NB4 (cell line): ENCODE results near the gene NFATC1.

ENCODE experiments used
- MYC ChIP-seq: IDR thresholded peaks from 2 replicates; pipeline ENCODE4 v1.6.1; 2011; ENCODE audit warnings: low read depth, low read length
- POLR2A ChIP-seq: IDR thresholded peaks from 2 replicates; pipeline ENCODE4 v1.6.1; 2011; ENCODE audit warnings: mild to moderate bottlenecking; ENCODE audit not compliant: insufficient read length; ENCODE audit errors: extremely low read depth
- TF ChIP-seq, protein P1 (sequence below): IDR thresholded peaks from one replicate; pipeline ENCODE4 v1.5.1; 2012; ENCODE audit warnings: low read depth, low read length
- TF ChIP-seq, protein P2 (sequence below): IDR thresholded peaks from 2 replicates; pipeline ENCODE4 v1.6.1; 2011; ENCODE audit warnings: low read depth, low read length

DNA sequence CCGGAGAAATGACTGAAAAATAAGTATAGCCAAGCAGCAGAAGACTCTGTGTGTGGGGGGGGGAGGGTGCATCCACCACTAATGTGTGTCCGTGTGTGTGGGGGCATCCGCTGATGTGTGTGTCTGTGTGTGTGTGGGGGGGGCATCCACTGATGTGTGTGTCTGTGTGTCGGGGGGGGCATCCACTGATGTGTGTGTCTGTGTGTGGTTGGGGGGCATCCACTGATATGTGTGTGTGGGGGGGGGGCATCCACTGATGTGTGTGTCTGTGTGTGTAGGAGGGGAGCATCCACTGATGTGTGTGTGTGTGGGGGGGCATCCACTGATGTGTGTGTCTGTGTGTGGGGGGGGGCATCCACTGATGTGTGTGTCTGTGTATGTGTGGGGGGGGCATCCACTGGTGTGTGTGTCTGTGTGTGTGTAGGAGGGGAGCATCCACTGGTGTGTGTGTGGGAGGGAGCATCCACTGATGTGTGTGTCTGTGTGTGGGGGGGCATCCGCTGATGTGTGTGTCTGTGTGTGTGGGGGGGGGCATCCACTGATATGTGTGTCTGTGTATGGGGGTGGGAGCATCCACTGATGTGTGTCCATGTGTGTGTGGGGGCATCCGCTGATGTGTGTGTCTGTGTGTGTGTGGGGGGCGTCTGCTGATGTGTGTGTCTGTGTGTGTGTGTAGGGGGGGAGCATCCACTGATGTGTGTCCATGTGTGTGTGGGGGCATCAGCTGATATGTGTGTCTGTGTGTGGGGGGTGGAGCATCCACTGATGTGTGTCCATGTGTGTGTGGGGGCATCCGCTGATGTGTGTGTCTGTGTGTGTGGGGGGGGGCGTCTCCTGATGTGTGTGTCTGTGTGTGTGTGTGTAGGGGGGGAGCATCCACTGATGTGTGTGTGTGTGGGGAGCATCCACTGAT is 125.0 kb downstream of the NFATC1 start:
- TF ChIP-seq, protein P1, sequence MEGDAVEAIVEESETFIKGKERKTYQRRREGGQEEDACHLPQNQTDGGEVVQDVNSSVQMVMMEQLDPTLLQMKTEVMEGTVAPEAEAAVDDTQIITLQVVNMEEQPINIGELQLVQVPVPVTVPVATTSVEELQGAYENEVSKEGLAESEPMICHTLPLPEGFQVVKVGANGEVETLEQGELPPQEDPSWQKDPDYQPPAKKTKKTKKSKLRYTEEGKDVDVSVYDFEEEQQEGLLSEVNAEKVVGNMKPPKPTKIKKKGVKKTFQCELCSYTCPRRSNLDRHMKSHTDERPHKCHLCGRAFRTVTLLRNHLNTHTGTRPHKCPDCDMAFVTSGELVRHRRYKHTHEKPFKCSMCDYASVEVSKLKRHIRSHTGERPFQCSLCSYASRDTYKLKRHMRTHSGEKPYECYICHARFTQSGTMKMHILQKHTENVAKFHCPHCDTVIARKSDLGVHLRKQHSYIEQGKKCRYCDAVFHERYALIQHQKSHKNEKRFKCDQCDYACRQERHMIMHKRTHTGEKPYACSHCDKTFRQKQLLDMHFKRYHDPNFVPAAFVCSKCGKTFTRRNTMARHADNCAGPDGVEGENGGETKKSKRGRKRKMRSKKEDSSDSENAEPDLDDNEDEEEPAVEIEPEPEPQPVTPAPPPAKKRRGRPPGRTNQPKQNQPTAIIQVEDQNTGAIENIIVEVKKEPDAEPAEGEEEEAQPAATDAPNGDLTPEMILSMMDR = no peak
- TF ChIP-seq POLR2A = no peak
- TF ChIP-seq MYC = no peak
- TF ChIP-seq, protein P2, sequence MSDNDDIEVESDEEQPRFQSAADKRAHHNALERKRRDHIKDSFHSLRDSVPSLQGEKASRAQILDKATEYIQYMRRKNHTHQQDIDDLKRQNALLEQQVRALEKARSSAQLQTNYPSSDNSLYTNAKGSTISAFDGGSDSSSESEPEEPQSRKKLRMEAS = no peak
